Endodermal cell (in vitro differentiated cells): ENCODE measurements around the gene ACOT12. TPM values are rescaled to one million over a fixed set of nuclear protein-coding genes. Genes with fewer than 3 reads are reported as not detected.

Experiments
- DNase-seq: peaks from one replicate; pipeline ENCODE4 v3.0.0-alpha.2; 2017
- H3K27ac ChIP-seq: 2 replicates; pipeline ENCODE4 v1.5.1; 2013; ENCODE audit warnings: mild to moderate bottlenecking, low read depth, low read length, moderate library complexity
- H3K27me3 ChIP-seq: 2 replicates; pipeline ENCODE4 v1.6.1; 2013; ENCODE audit warnings: mild to moderate bottlenecking, low read length, moderate library complexity; ENCODE audit not compliant: insufficient read depth, control insufficient read depth, poor library complexity, severe bottlenecking
- H3K36me3 ChIP-seq: 2 replicates; pipeline ENCODE4 v1.7.0; 2013; ENCODE audit warnings: mild to moderate bottlenecking, low read length, moderate library complexity; ENCODE audit not compliant: control insufficient read depth, insufficient read depth
- H3K4me1 ChIP-seq: one replicate; pipeline ENCODE4 v1.7.0; 2013; ENCODE audit warnings: low read length; ENCODE audit not compliant: control insufficient read depth, insufficient read depth
- H3K4me3 ChIP-seq: 2 replicates; pipeline ENCODE4 v1.5.1; 2013; ENCODE audit warnings: mild to moderate bottlenecking, low read length, moderate library complexity
- H3K9ac ChIP-seq: 2 replicates; pipeline ENCODE4 v1.6.1; 2013; ENCODE audit warnings: mild to moderate bottlenecking, low read length, moderate library complexity; ENCODE audit not compliant: poor library complexity, severe bottlenecking; ENCODE audit errors: extremely low read depth
- H3K9me3 ChIP-seq: 2 replicates; pipeline ENCODE4 v1.6.1; 2013; ENCODE audit warnings: mild to moderate bottlenecking, low read length, moderate library complexity; ENCODE audit not compliant: control insufficient read depth
- H3K27ac Mint-ChIP-seq: 2 replicates; pipeline ENCODE4 v1.8.0; 2020; ENCODE audit warnings: mixed read lengths
- H3K27me3 Mint-ChIP-seq: 2 replicates; pipeline ENCODE4 v1.8.0; 2021; ENCODE audit warnings: mild to moderate bottlenecking, mixed read lengths; ENCODE audit not compliant: insufficient read depth
- H3K36me3 Mint-ChIP-seq: 2 replicates; pipeline ENCODE4 v1.8.0; 2020; ENCODE audit warnings: low read depth, mixed read lengths
- H3K4me1 Mint-ChIP-seq: 2 replicates; pipeline ENCODE4 v1.8.0; 2020; ENCODE audit warnings: mixed read lengths
- H3K4me3 Mint-ChIP-seq: 2 replicates; pipeline ENCODE4 v1.8.0; 2020; ENCODE audit warnings: mild to moderate bottlenecking, moderate library complexity, mixed read lengths
- H3K9me3 Mint-ChIP-seq: 2 replicates; pipeline ENCODE4 v1.8.0; 2020; ENCODE audit warnings: mild to moderate bottlenecking, mixed read lengths
- CTCF ChIP-seq: fragments of 200-600 bp; sonication (generic); conservative IDR thresholded peaks from 2 replicates; pipeline ENCODE4 v1.5.0; 2021; ENCODE audit warnings: antibody characterized with exemption, mild to moderate bottlenecking
- WGBS, 2 experiments: methylation state at CpG; one replicate each; pipeline versions ENCODE4 v1.1.5 to v1.1.7; 2013; ENCODE audit warnings: missing lambda C conversion rate in 2 of 2, mixed read lengths in 1 of 2; ENCODE audit not compliant: insufficient coverage in 1 of 2, insufficient read length in 1 of 2; 5-methylcytosine and 5-hydroxymethylcytosine counted together
- long read RNA-seq, 4 experiments: library from polyadenylated mRNA in 2 of 4; library from RNA in 1 of 4; library from capped mRNA in 1 of 4; stranded (forward) in 3 of 4; unstranded in 1 of 4; transcript quantifications; one replicate each; pipeline ENCODE4 v2.0.0, GENCODE V29; 2020 to 2021; ENCODE audit warnings: inconsistent platforms in 1 of 4
- polyA plus RNA-seq, 2 experiments: library from polyadenylated mRNA; stranded (reverse); fragments of 50-300 nt; gene quantifications; one replicate each; pipeline ENCODE4 v1.2.3, GENCODE V29; 2013
- total RNA-seq, 2 donors: library from RNA; stranded (reverse); fragmentation: NEBNext Ultra II Directional in 1 of 2; extraction: Animal tissue kit (Norgen Biotek cat#: 25700) in 1 of 2; gene quantifications; 2 replicates in 1 of 2; 3 replicates in 1 of 2; pipeline ENCODE4 v1.2.1, GENCODE V29; 2021

The ACOT12 gene
- total RNA-seq: under 1 TPM in 1 of 2 donors, not detected in 1; 0.42 TPM
- 0.18 TPM for polyA plus RNA-seq (2013, experiment 1 of 2)
- 0.17 TPM for polyA plus RNA-seq (2013, experiment 2 of 2)
- long read RNA-seq, experiment 1: 0 reads
- long read RNA-seq, experiment 2, partial matches to known transcripts: 0 of 1 reads
- long read RNA-seq, experiment 2, other reads (novel, unspliced or antisense): 1 of 1 reads
- long read RNA-seq, experiment 3, partial matches to known transcripts: 0 of 1 reads
- long read RNA-seq, experiment 3, other reads (novel, unspliced or antisense): 1 of 1 reads
- long read RNA-seq, experiment 4, partial matches to known transcripts: 0 of 1 reads
- long read RNA-seq, experiment 4, other reads (novel, unspliced or antisense): 1 of 1 reads

- Histone ChIP-seq H3K4me3 (peak within 1 kb of the TSS; percentile 76), H3K27ac (no peak within 1 kb of the TSS), H3K9ac (no peak within 1 kb of the TSS), H3K27me3 (peaks cover 33% of the 10 kb centered on the region), H3K4me1 (no peaks in the 10 kb centered on the region), H3K9me3 (no peaks in the 10 kb centered on the region), H3K36me3 (no peaks in the 10 kb centered on the region)
- Mint-ChIP-seq H3K27ac (no peak within 1 kb of the TSS), H3K4me3 (peak within 1 kb of the TSS; percentile 59), H3K36me3 (no peaks in the 10 kb centered on the region), H3K9me3 (peaks cover 5% of the 10 kb centered on the region), H3K4me1 (no peaks in the 10 kb centered on the region), H3K27me3 (peaks cover 51% of the 10 kb centered on the region)
- peak; percentile 82 for DNase-seq
- no peak for TF ChIP-seq CTCF
- 9 to 43% methylated on average over 18 to 77 of the region's 77 CpGs for WGBS, 2 experiments
These were observed at the start of gene ACOT12 for GRCh38 chr5:81393783-81394718. ACOT12 (minus strand) TSS chr5:81394134; CDS start chr5:81394114, 20 bp downstream.

- no peaks in the 10 kb centered on the region for H3K27me3 ChIP-seq
- H3K4me1 ChIP-seq: no peaks in the 10 kb centered on the region
- Mint-ChIP-seq H3K4me3 (no peak overlapping the region), H3K36me3 (peaks cover 12% of the 10 kb centered on the region), H3K27ac (no peak overlapping the region), H3K4me1 (peaks cover 2% of the 10 kb centered on the region), H3K9me3 (peaks cover 15% of the 10 kb centered on the region), H3K27me3 (no peaks in the 10 kb centered on the region)
- WGBS, 2 experiments: 92 to 100% methylated on average over 5 to 6 of the region's 6 CpGs
- no peak overlapping the region for H3K4me3 ChIP-seq
- H3K9ac ChIP-seq: no peak overlapping the region
- DNase-seq: no peak
- no peaks in the 10 kb centered on the region for H3K36me3 ChIP-seq
- no peaks in the 10 kb centered on the region for H3K9me3 ChIP-seq
- no peak overlapping the region for H3K27ac ChIP-seq
- TF ChIP-seq CTCF: no peak
These were observed 41.1 kb upstream of the ACOT12 start for GRCh38 chr5:81435023-81435422.

- H3K9me3 ChIP-seq: no peaks in the 10 kb centered on the region
- TF ChIP-seq CTCF: no peak
- no peak overlapping the region for H3K9ac ChIP-seq
- no peaks in the 10 kb centered on the region for H3K27me3 Mint-ChIP-seq
- no peak overlapping the region for H3K4me3 Mint-ChIP-seq
- no peaks in the 10 kb centered on the region for H3K27me3 ChIP-seq
- H3K4me1 Mint-ChIP-seq: peaks cover 22% of the 10 kb centered on the region
- peaks cover 15% of the 10 kb centered on the region for H3K9me3 Mint-ChIP-seq
- no peak overlapping the region for H3K27ac ChIP-seq
- no peak overlapping the region for H3K4me3 ChIP-seq
- DNase-seq: no peak
- no peak overlapping the region for H3K27ac Mint-ChIP-seq
- H3K36me3 Mint-ChIP-seq: peaks cover 12% of the 10 kb centered on the region
- no peaks in the 10 kb centered on the region for H3K36me3 ChIP-seq
- no peaks in the 10 kb centered on the region for H3K4me1 ChIP-seq
These were observed 36.1 kb upstream of the ACOT12 start for GRCh38 chr5:81429985-81430384.
